ENCODE results near the gene FASTKD1.
"Not testable (repeated sequence)": the region's sequence is repeated elsewhere in the genome, so short reads cannot be mapped to it uniquely, and the experiment has no call there.

The FASTKD1 gene

GRCh38 chr2:169599568-169599967, 25.9 kb upstream of the FASTKD1 start:
- ChIA-PET CTCF (no interaction called here), POLR2A (no interaction called here)

GRCh38 chr2:169598982-169599381, 25.3 kb upstream of the FASTKD1 start:
- no peak overlapping the region for H3K4me3 ChIP-seq (ENCODE audit: low read depth, low read length)
- ChIA-PET CTCF (no interaction called here), POLR2A (interaction anchor here (0.9 kb wide), 1 partner anchor 10 kb away, joined by 3 read pairs; no protein-coding TSS in a partner anchor)
- no peak for TF ChIP-seq CTCF (IDR thresholded peaks at IDR 0.05; ENCODE audit: insufficient read depth, low read length, missing control alignments)
- no peak for DNase-seq (ENCODE audit: low read depth, low spot score)

More at GRCh38 chr2:169599568-169599967, 25.9 kb upstream of the FASTKD1 start:
- H3K4me3 ChIP-seq (ENCODE audit: low read depth, low read length): no peak overlapping the region
- no peak for DNase-seq (ENCODE audit: low read depth, low spot score)
- TF ChIP-seq CTCF (IDR thresholded peaks at IDR 0.05; ENCODE audit: insufficient read depth, low read length, missing control alignments): no peak

- DNase-seq (ENCODE audit: low read depth, low spot score); POLR2A ChIA-PET; H3K4me3 ChIP-seq (ENCODE audit: low read depth, low read length); CTCF ChIA-PET: not testable (repeated sequence)
These were observed 22.9 kb upstream of the FASTKD1 start for GRCh38 chr2:169596546-169596945.

GRCh38 chr2:169590804-169591203, 17.1 kb upstream of the FASTKD1 start:
- DNase-seq (ENCODE audit: low read depth, low spot score): no peak
- POLR2A ChIA-PET: no interaction called here
- CTCF ChIA-PET: no interaction called here
- TF ChIP-seq CTCF (IDR thresholded peaks at IDR 0.05; ENCODE audit: insufficient read depth, low read length, missing control alignments): no peak
- H3K4me3 ChIP-seq (ENCODE audit: low read depth, low read length): no peak overlapping the region

- ChIA-PET CTCF (no interaction called here), POLR2A (interaction anchor here (1.0 to 2.2 kb wide), 2 partner anchors 12 to 106 kb away, joined by 4 to 10 read pairs; partner anchors contain the start of genes BBS5 and FASTKD1)
- no peak for TF ChIP-seq CTCF (IDR thresholded peaks at IDR 0.05; ENCODE audit: insufficient read depth, low read length, missing control alignments)
- H3K4me3 ChIP-seq (ENCODE audit: low read depth, low read length): peak overlapping the region; percentile 91
- DNase-seq (ENCODE audit: low read depth, low spot score): no peak
These were observed 12.0 kb upstream of the FASTKD1 start for GRCh38 chr2:169585673-169586072.

GRCh38 chr2:169584005-169584877, 10.6 kb upstream of the FASTKD1 start, which contains the start of gene PPIG:
Gene PPIG (plus strand): TSS chr2:169584351. CDS start chr2:169604042, 19,691 bp downstream.
- ChIA-PET POLR2A (interaction anchor here (0.9 to 2.2 kb wide), 6 partner anchors 11 to 243 kb away, joined by 3 to 10 read pairs (median 3); partner anchors contain the start of genes BBS5, FASTKD1 and UBR3), CTCF (no interaction called here)
- TF ChIP-seq CTCF (IDR thresholded peaks at IDR 0.05; ENCODE audit: insufficient read depth, low read length, missing control alignments): no peak
- peak within 1 kb of the TSS; percentile 91 for H3K4me3 ChIP-seq (ENCODE audit: low read depth, low read length)
- DNase-seq (ENCODE audit: low read depth, low spot score): peak; percentile 33
